HepG2 (cell line): Measurements from ENCODE around the gene ITGB3. TPM values are rescaled to one million over a fixed set of nuclear protein-coding genes. Genes with fewer than 3 reads are reported as not detected.
A peak's percentile ranks its signal among the peaks of the same experiment; 100 is the strongest.

ENCODE experiments used
- AKNA ChIP-seq: sonication (generic); formaldehyde crosslinking; IDR thresholded peaks from 2 replicates; pipeline ENCODE4 v1.4.0; 2020; ENCODE audit warnings: missing genetic modification reagents, borderline replicate concordance
- ARNT ChIP-seq: fragments of 450-650 bp; IDR thresholded peaks from 2 replicates; pipeline ENCODE4 v1.6.1; 2017
- ATF7-NPFF ChIP-seq: sonication (generic); formaldehyde crosslinking; IDR thresholded peaks from 2 replicates; pipeline ENCODE4 v1.8.1; 2023; ENCODE audit warnings: mild to moderate bottlenecking, low read depth, missing genetic modification reagents, moderate library complexity
- CHD2 ChIP-seq: IDR thresholded peaks from 2 replicates; pipeline ENCODE4 v1.6.1; 2011; ENCODE audit warnings: low read depth, low read length, improper control_type of control experiment
- CREBL2 ChIP-seq: sonication (generic); formaldehyde crosslinking; IDR thresholded peaks from 2 replicates; pipeline ENCODE4 v1.8.1; 2023; ENCODE audit warnings: missing genetic modification reagents, mild to moderate bottlenecking, borderline replicate concordance
- HOXA5 ChIP-seq: sonication (generic); formaldehyde crosslinking; IDR thresholded peaks from 2 replicates; pipeline ENCODE4 v1.4.0; 2020; ENCODE audit warnings: missing genetic modification reagents
- KLF11 ChIP-seq: IDR thresholded peaks from 2 replicates; pipeline ENCODE4 v1.6.1; 2016; ENCODE audit warnings: missing compliant biosample characterization
- MNT ChIP-seq: fragments of 450-650 bp; IDR thresholded peaks from 2 replicates; pipeline ENCODE4 v1.6.1; 2016
- MYC ChIP-seq: sonication (generic); formaldehyde crosslinking; IDR thresholded peaks from 2 replicates; pipeline ENCODE4 v1.9.0; 2021; ENCODE audit warnings: missing genetic modification reagents, borderline replicate concordance
- NFE2L1 ChIP-seq: sonication (generic); formaldehyde crosslinking; IDR thresholded peaks from 2 replicates; pipeline ENCODE4 v1.4.0; 2020; ENCODE audit warnings: missing genetic modification reagents, mild to moderate bottlenecking, borderline replicate concordance
- RARA ChIP-seq: IDR thresholded peaks from 2 replicates; pipeline ENCODE4 v1.6.1; 2016; ENCODE audit warnings: missing genetic modification reagents, missing compliant biosample characterization
- RBM22 ChIP-seq: fragments of 200-400 bp; formaldehyde crosslinking; optimal IDR thresholded peaks from 2 replicates; pipeline ENCODE3; 2017; ENCODE audit warnings: mild to moderate bottlenecking, low read length, moderate library complexity
- RFX5 ChIP-seq: IDR thresholded peaks from 2 replicates; pipeline ENCODE4 v1.6.1; 2011; ENCODE audit warnings: low read depth, low read length, improper control_type of control experiment
- SNAI1 ChIP-seq: sonication (generic); formaldehyde crosslinking; IDR thresholded peaks from 2 replicates; pipeline ENCODE4 v1.5.0; 2020; ENCODE audit warnings: mild to moderate bottlenecking, missing genetic modification reagents, borderline replicate concordance
- SP2 ChIP-seq: sonication (generic); formaldehyde crosslinking; IDR thresholded peaks from 2 replicates; pipeline ENCODE4 v1.5.1; 2020; ENCODE audit warnings: mild to moderate bottlenecking, missing genetic modification reagents
- ZBTB46 ChIP-seq: sonication (generic); formaldehyde crosslinking; IDR thresholded peaks from 2 replicates; pipeline ENCODE4 v1.4.0; 2020; ENCODE audit warnings: mild to moderate bottlenecking, missing genetic modification reagents, borderline replicate concordance
- ZNF235 ChIP-seq: sonication (generic); formaldehyde crosslinking; IDR thresholded peaks from 2 replicates; pipeline ENCODE4 v1.8.1; 2023; ENCODE audit warnings: mild to moderate bottlenecking, missing genetic modification reagents, borderline replicate concordance
- ZNF550 ChIP-seq: sonication (generic); formaldehyde crosslinking; IDR thresholded peaks from 2 replicates; pipeline ENCODE4 v1.4.0; 2020; ENCODE audit warnings: mild to moderate bottlenecking, missing genetic modification reagents, borderline replicate concordance
- ZNF800 ChIP-seq: sonication (generic); formaldehyde crosslinking; IDR thresholded peaks from 2 replicates; pipeline ENCODE4 v1.4.0; 2020; ENCODE audit warnings: missing genetic modification reagents
- ZNF839 ChIP-seq: sonication (generic); formaldehyde crosslinking; IDR thresholded peaks from 2 replicates; pipeline ENCODE4 v1.4.0; 2020; ENCODE audit warnings: missing genetic modification reagents, mild to moderate bottlenecking, borderline replicate concordance
- polyA plus RNA-seq, 8 experiments: library from polyadenylated mRNA; depleted of rRNA in 3 of 8; stranded (reverse) in 7 of 8; unstranded in 1 of 8; fragments of >200 nt; fragmentation: Illumina TruSeq in 4 of 8; extraction: Trizol in 4 of 8; gene quantifications; 2 replicates each; pipeline versions ENCODE4 v1.2.1 to v1.2.3, GENCODE V29; 2011 to 2016; ENCODE audit warnings: low read depth in 4 of 8, missing spikeins in 1 of 8, mixed read lengths in 1 of 8; ENCODE audit not compliant: insufficient read depth in 1 of 8
- total RNA-seq, 5 experiments: library from RNA; depleted of rRNA; stranded (reverse); fragments of >200 nt; fragmentation: Illumina TruSeq; extraction: Trizol; gene quantifications; 2 replicates each; pipeline ENCODE4 v1.2.3, GENCODE V29; 2016; ENCODE audit warnings: low read depth in 1 of 5

Gene ITGB3
- total and polyA plus RNA-seq, 2 of the 13 experiments (the other 11 are each of a cell fraction or from before 2014, with no cell fraction given): 0.09 to 0.31 TPM

GRCh38 chr17:47291242-47291873, 37.7 kb downstream of the ITGB3 start (continued):
- TF ChIP-seq AKNA (CRISPR knock-in tag) (no peak), ZNF550 (CRISPR knock-in tag) (no peak), RFX5 (no peak), CHD2 (no peak), MNT (no peak), ZNF235 (CRISPR knock-in tag) (no peak), RBM22 (no peak), ATF7-NPFF (CRISPR knock-in tag) (no peak), ZNF839 (no peak), MYC (CRISPR knock-in tag) (no peak; the same call in 1 of the 2 replicates), ZBTB46 (CRISPR knock-in tag) (no peak), SP2 (CRISPR knock-in tag) (no peak), KLF11 (CRISPR knock-in tag) (no peak), RARA (CRISPR knock-in tag) (peak; percentile 59), CREBL2 (CRISPR knock-in tag) (no peak), SNAI1 (no peak), ARNT (no peak), NFE2L1 (CRISPR knock-in tag) (no peak), HOXA5 (CRISPR knock-in tag) (peak; percentile 89), ZNF800 (CRISPR knock-in tag) (no peak)
